GM10266 (cell line): Measurements from ENCODE around the gene CTNNA2.

Experiments
- DNase-seq: peaks from one replicate; pipeline ENCODE4 v3.0.0; 2012; ENCODE audit errors: extremely low spot score
- TF ChIP-seq, protein P1 (sequence below): IDR thresholded peaks from 2 replicates; pipeline ENCODE4 v1.5.1; 2012; ENCODE audit warnings: mild to moderate bottlenecking, low read depth; ENCODE audit not compliant: control insufficient read depth, insufficient read depth; ENCODE audit errors: missing control alignments

The CTNNA2 gene

DNA sequence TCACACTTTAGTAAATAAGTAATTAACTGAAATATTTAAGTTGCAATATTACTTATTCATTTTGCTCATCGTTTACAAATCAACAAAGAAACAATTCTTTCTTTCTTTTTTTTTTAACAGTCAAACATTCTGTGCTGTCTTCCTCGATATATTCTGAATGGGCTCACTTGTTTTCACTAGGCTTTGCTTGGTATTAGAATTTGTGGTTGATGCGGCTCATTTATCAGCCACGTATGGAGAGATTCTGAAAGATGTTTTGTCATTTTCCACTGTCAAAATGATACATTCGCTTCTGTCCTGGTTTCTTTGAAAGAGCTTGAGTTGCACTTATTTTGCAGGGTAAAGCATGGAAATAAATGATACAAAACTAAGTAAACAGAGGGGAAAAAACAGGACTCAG lies 468.0 kb downstream of the CTNNA2 start:
- TF ChIP-seq, protein P1, sequence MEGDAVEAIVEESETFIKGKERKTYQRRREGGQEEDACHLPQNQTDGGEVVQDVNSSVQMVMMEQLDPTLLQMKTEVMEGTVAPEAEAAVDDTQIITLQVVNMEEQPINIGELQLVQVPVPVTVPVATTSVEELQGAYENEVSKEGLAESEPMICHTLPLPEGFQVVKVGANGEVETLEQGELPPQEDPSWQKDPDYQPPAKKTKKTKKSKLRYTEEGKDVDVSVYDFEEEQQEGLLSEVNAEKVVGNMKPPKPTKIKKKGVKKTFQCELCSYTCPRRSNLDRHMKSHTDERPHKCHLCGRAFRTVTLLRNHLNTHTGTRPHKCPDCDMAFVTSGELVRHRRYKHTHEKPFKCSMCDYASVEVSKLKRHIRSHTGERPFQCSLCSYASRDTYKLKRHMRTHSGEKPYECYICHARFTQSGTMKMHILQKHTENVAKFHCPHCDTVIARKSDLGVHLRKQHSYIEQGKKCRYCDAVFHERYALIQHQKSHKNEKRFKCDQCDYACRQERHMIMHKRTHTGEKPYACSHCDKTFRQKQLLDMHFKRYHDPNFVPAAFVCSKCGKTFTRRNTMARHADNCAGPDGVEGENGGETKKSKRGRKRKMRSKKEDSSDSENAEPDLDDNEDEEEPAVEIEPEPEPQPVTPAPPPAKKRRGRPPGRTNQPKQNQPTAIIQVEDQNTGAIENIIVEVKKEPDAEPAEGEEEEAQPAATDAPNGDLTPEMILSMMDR: no peak
- DNase-seq: no peak

DNA sequence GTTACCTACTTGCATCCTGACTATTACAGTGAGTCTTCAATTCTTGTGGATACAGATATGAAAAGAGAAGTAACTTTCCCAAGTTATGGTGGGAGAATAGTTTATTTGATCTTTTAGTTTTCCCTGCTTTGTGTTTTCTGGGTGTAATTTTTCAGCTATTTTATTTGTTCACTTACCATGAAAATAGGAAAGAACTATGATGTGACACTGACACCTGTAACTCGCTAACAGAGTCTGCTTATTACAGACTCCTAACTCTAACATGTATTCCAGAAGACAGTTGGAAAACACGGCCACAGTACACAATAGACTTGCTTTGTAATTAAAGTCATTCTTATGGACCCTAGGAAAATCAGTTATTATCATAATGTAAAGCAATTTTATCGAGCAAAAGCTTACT lies 468.5 kb downstream of the CTNNA2 start:
- TF ChIP-seq, protein P1: no peak

DNA sequence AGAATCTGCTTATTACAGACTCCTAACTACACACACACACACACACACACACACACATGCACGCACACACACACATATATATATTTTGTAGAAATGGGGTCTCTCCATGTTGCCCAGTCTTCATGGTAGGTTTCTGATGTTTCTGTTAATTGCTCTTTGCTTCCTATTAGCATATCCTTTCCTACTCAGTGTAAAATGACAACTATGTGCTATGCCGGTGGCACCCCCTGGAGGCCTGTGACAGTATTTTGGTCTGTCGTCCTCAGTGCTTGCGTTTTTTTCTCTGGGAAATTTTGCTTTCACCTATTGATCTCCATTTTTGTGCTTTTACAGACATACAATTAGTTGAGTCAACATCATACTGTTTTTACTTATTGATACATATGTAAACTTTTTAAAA lies 469.6 kb downstream of the CTNNA2 start:
- no peak for DNase-seq
- TF ChIP-seq, protein P1: peak; percentile 30

More for the DNA sequence above, 468.5 kb downstream of the CTNNA2 start:
- no peak for DNase-seq

DNA sequence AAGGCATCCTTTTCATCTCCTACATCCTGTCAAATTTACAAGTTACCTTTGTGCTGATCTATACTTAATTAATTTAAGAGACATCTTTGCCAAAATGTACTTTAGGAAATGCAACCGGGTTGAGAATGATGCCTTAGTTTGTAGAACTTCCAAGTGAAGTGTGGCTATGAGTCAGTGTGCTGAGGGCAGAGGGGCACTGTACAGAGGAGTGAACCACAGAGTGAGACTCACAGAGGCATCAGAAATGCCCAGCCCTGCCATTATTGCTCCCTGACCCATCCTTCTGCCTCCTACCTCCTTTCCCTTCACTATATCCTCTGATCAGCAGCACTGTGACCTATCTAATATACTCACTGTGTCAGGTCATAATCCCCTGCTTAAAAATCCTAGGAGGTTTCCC lies 471.6 kb downstream of the CTNNA2 start:
- TF ChIP-seq, protein P1: no peak
- no peak for DNase-seq

DNA sequence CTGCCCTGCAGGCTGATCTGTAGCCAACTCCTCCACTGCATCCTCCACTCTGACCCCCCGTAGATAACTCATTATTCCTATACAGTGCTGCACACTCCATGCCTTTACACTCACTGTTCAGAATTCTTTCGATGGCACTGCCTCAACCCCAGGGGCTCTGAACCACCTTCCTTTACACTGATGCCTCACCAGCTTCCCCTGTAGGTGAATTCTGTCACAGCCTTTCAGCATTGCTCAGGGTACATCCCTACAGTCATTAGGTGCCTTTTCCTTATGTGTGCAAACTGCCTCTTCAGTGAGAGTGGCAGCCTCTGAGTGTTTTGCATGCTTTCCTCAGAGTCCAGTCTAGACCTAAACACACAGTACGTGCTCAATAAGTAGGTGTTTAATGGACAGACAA lies 472.3 kb downstream of the CTNNA2 start:
- TF ChIP-seq, protein P1: no peak
- no peak for DNase-seq

DNA sequence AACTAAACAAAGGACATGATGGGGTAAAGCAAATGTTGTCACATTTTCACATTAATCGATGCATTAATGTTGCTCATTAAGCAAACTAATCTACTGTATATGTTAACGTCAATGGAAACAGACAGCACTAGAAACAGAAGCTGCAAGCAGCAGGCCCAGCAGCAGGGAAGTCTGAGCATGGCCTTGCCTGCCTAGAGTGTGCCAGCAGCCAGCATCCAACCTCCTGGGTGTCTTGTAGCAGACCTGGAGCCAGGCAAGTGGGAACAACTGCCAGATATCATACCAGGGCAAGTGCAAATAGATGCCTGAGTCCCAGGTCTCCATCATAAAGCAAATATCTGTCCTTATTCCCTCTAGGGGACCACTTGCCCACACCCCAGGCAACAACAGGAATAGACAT lies 472.7 kb downstream of the CTNNA2 start:
- no peak for DNase-seq
- TF ChIP-seq, protein P1: no peak

DNA sequence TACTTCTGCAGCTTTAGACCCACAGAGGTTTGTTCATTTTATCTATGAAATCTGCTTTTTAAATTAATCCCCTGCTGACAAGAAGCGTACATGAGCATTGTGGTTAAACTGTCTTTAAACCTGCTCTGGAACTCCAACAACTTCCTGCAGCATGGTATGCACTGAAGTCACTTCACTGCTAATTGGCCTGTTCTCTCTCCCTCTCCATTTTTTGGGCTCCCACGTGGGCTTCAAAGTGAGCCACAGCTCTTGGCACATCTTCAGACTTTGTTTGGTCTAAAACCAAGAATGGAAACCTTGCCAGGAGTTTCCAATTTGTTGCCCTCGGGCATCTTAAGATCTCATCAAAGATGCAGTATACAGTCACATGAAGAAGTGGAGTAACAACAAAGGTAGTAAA lies 480.3 kb downstream of the CTNNA2 start:
- TF ChIP-seq, protein P1: no peak
- DNase-seq: no peak
